ENCODE data around the gene SCG2. TPM values are rescaled to one million over a fixed set of nuclear protein-coding genes. Genes with fewer than 3 reads are reported as not detected.

Gene SCG2
- total and polyA plus RNA-seq, 2 experiments from 2014 or later, result under 0.01 to 0.60 TPM

DNA sequence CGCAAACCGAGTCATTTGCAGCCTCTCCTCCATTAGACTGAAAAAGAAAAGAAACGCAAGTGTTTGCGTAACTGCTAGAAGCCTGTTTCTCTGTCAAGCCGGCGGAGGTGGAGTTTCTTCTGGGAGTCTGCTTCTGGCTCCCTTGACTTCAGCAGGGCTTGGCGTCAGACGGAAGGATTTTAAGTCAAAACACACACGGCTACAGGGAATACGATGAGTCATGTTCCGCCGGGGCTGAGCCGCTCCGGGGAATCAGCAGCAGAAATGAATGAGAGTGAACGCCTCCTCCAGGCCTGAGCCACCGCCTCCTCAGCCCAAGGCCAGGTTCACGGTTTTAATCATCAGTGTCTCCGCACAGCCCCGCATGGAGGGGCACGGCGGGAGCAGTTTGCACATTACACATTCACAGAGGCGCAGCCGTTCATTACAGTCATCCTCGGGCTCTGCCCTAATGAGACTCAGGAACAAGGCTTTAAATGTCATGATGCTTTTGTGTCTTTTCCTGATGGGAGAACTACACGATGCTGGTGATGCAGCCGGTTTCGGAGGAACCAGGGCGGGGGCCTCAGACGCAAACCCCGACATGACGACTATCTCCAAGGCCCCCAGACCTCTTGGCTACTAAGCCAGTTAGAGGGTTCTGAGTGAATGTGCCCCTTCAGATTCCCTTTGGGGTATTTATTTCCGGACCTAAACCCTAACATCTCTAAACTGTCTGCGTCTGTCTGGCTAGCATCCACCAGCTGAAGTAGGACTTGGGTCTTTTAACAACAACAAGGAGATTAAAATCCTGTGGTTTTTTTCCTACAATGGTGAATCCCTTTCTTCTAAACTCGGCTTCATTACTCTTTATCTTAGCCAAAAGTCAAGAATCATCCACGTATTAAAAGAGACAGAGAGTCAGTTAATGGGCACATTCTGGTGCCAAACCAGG lies 11.1 kb upstream of the SCG2 start:
- H3K4me3 ChIP-seq, result peak overlapping the region; percentile 68
- peak overlapping the region; percentile 81 for H2AFZ ChIP-seq
- H3K9ac ChIP-seq, result peak overlapping the region; percentile 71
- H3K9me3 ChIP-seq (ENCODE audit: low read depth), result no peaks in the 10 kb centered on the region
- TF ChIP-seq EZH2phosphoT487 (IDR thresholded peaks at IDR 0.05; ENCODE audit: insufficient read depth, low read depth) (no peak), EZH2 (IDR thresholded peaks at IDR 0.05; ENCODE audit: insufficient read depth, poor library complexity, severe bottlenecking) (no peak)
- H3K27me3 ChIP-seq (replicated peaks; ENCODE audit: insufficient read depth), result peaks cover 4% of the 10 kb centered on the region; the same call in 1 of the 2 replicates
- H3K4me1 ChIP-seq (ENCODE audit: insufficient read depth), result peaks cover 4% of the 10 kb centered on the region; the same call in 1 of the 2 replicates
- WGBS, 2 experiments (ENCODE audit: low coverage in 1 of 2, low lambda C conversion rate in 2 of 2, missing lambda C conversion rate in 2 of 2), result 7 to 9% methylated on average over 35 of the region's 35 CpGs
- no peaks in the 10 kb centered on the region for H3K9me2 ChIP-seq (ENCODE audit: insufficient read depth)
- no peaks in the 10 kb centered on the region for H4K20me1 ChIP-seq (ENCODE audit: insufficient read depth)
- no peaks in the 10 kb centered on the region for H3K79me2 ChIP-seq (ENCODE audit: insufficient read depth)
- peaks cover 17% of the 10 kb centered on the region; the same call in 1 of the 2 replicates for H3F3A ChIP-seq (ENCODE audit: insufficient read depth)
- peak; percentile 99 for DNase-seq
- peak overlapping the region; percentile 72 for H3K27ac ChIP-seq
- peak overlapping the region; percentile 89 for H3K4me2 ChIP-seq (ENCODE audit: unreplicated experiment)
- in situ Hi-C loops (cut with MboI), result no loop called here
- no peaks in the 10 kb centered on the region for H3K36me3 ChIP-seq (ENCODE audit: low read depth)

DNA sequence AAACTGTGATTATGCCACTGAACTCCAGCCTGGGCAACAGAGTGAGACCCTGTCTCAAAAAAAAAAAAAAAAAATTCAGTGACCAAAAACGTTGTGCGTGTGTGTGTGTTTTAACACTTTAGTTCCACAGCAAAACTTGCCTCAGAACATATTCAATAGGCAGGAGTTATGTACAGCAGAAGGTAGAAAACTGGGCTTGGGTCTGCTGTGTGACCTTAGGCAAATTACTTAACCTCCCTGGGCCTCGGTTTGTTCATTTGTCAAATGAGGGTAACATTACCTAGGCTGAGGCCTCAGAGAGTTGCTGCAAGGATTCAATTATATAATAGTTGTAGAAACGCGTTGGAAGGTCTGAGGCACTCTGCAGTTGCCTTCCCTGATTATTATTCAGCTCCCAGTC lies 10.3 kb upstream of the SCG2 start:
- H3K79me2 ChIP-seq (ENCODE audit: insufficient read depth), result no peaks in the 10 kb centered on the region
- peaks cover 4% of the 10 kb centered on the region; the same call in 1 of the 2 replicates for H3K4me1 ChIP-seq (ENCODE audit: insufficient read depth)
- peak overlapping the region; percentile 71 for H3K9ac ChIP-seq
- H3K9me3 ChIP-seq (ENCODE audit: low read depth), result no peaks in the 10 kb centered on the region
- no peaks in the 10 kb centered on the region for H3K9me2 ChIP-seq (ENCODE audit: insufficient read depth)
- H4K20me1 ChIP-seq (ENCODE audit: insufficient read depth), result no peaks in the 10 kb centered on the region
- peak overlapping the region; percentile 81 for H2AFZ ChIP-seq
- peaks cover 17% of the 10 kb centered on the region; the same call in 1 of the 2 replicates for H3F3A ChIP-seq (ENCODE audit: insufficient read depth)
- H3K27ac ChIP-seq, result peak overlapping the region; percentile 72
- H3K27me3 ChIP-seq (replicated peaks; ENCODE audit: insufficient read depth), result no peaks in the 10 kb centered on the region
- peak overlapping the region; percentile 68 for H3K4me3 ChIP-seq
- DNase-seq, result no peak
- TF ChIP-seq EZH2phosphoT487 (IDR thresholded peaks at IDR 0.05; ENCODE audit: insufficient read depth, low read depth) (no peak), EZH2 (IDR thresholded peaks at IDR 0.05; ENCODE audit: insufficient read depth, poor library complexity, severe bottlenecking) (no peak)
- H3K4me2 ChIP-seq (ENCODE audit: unreplicated experiment), result peak overlapping the region; percentile 89
- in situ Hi-C loops (cut with MboI), result no loop called here
- no peaks in the 10 kb centered on the region for H3K36me3 ChIP-seq (ENCODE audit: low read depth)
- WGBS, 2 experiments (ENCODE audit: low coverage in 1 of 2, low lambda C conversion rate in 2 of 2, missing lambda C conversion rate in 2 of 2), result 23 to 24% methylated on average over 5 of the region's 5 CpGs

DNA sequence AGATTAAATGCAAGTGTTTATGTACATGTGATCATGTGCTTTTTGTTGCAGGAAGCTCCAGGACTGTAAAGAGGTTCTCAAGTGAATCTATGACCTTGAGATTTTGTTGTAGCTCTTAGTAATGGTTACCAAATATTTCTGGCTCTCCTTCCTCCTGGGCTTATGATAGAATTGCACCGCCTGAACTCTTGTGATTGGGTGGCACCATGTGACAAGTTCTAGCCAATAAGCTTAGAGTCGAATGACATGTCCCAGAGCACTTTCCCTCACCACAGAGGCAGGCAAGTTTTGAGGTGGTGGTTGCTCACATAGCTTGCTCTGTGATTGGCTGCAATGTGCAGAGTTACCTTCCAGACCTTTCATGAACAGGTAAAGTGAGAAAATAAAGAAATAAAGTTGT lies 8.9 kb upstream of the SCG2 start:
- Histone ChIP-seq H3K79me2 (ENCODE audit: insufficient read depth) (no peaks in the 10 kb centered on the region), H3K27ac (no peak overlapping the region), H3K4me3 (no peak overlapping the region), H3K9me2 (ENCODE audit: insufficient read depth) (no peaks in the 10 kb centered on the region), H3K36me3 (ENCODE audit: low read depth) (no peaks in the 10 kb centered on the region), H3K27me3 (replicated peaks; ENCODE audit: insufficient read depth) (no peaks in the 10 kb centered on the region), H2AFZ (no peak overlapping the region), H3F3A (ENCODE audit: insufficient read depth) (peaks cover 17% of the 10 kb centered on the region; the same call in 1 of the 2 replicates), H3K4me1 (ENCODE audit: insufficient read depth) (peaks cover 4% of the 10 kb centered on the region; the same call in 1 of the 2 replicates), H3K9me3 (ENCODE audit: low read depth) (no peaks in the 10 kb centered on the region), H3K9ac (no peak overlapping the region), H4K20me1 (ENCODE audit: insufficient read depth) (no peaks in the 10 kb centered on the region), H3K4me2 (ENCODE audit: unreplicated experiment) (no peak overlapping the region)
- 83 to 89% methylated on average over 2 of the region's 2 CpGs for WGBS, 2 experiments (ENCODE audit: low coverage in 1 of 2, low lambda C conversion rate in 2 of 2, missing lambda C conversion rate in 2 of 2)
- DNase-seq, result no peak
- TF ChIP-seq EZH2 (IDR thresholded peaks at IDR 0.05; ENCODE audit: insufficient read depth, poor library complexity, severe bottlenecking) (no peak), EZH2phosphoT487 (IDR thresholded peaks at IDR 0.05; ENCODE audit: insufficient read depth, low read depth) (no peak)
- in situ Hi-C loops (cut with MboI), result no loop called here

DNA sequence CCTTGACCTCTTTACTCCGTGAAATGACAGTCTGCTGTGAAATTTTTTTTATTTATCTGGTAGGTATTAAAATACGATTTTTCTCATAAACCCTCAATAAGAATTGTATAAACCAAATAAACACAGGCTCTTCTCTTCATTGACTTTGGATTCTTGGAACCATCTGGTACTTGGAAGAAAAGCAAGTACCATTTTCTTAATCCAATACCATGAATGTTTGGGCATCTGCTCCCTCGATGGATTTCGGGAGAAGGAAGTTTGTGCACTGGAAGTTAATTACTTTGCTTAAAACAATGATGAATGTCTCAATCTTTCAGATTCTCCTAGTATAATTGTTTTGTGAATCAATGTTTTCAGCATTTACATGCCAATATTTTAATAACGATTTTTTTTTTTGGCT lies 5.3 kb upstream of the SCG2 start:
- no peak overlapping the region for H3K9ac ChIP-seq
- no peak overlapping the region for H2AFZ ChIP-seq
- H3K4me3 ChIP-seq, result no peak overlapping the region
- no peaks in the 10 kb centered on the region for H3K9me2 ChIP-seq (ENCODE audit: insufficient read depth)
- no peaks in the 10 kb centered on the region for H4K20me1 ChIP-seq (ENCODE audit: insufficient read depth)
- no peaks in the 10 kb centered on the region for H3K36me3 ChIP-seq (ENCODE audit: low read depth)
- no peaks in the 10 kb centered on the region for H3K27me3 ChIP-seq (replicated peaks; ENCODE audit: insufficient read depth)
- no peak overlapping the region for H3K27ac ChIP-seq
- H3K4me2 ChIP-seq (ENCODE audit: unreplicated experiment), result no peak overlapping the region
- in situ Hi-C loops (cut with MboI), result no loop called here
- peaks cover 6% of the 10 kb centered on the region for H3K4me1 ChIP-seq (ENCODE audit: insufficient read depth)
- TF ChIP-seq EZH2phosphoT487 (IDR thresholded peaks at IDR 0.05; ENCODE audit: insufficient read depth, low read depth) (no peak), EZH2 (IDR thresholded peaks at IDR 0.05; ENCODE audit: insufficient read depth, poor library complexity, severe bottlenecking) (no peak)
- no peak for DNase-seq
- WGBS, 2 experiments (ENCODE audit: low coverage in 1 of 2, low lambda C conversion rate in 2 of 2, missing lambda C conversion rate in 2 of 2), result 73 to 75% methylated on average over 5 of the region's 5 CpGs
- no peaks in the 10 kb centered on the region for H3K79me2 ChIP-seq (ENCODE audit: insufficient read depth)
- H3F3A ChIP-seq (ENCODE audit: insufficient read depth), result peaks cover 9% of the 10 kb centered on the region; the same call in 1 of the 2 replicates
- no peaks in the 10 kb centered on the region for H3K9me3 ChIP-seq (ENCODE audit: low read depth)

Data from GM23248 (cell line).